ENCODE results near the gene OGG1.

The OGG1 gene

DNA sequence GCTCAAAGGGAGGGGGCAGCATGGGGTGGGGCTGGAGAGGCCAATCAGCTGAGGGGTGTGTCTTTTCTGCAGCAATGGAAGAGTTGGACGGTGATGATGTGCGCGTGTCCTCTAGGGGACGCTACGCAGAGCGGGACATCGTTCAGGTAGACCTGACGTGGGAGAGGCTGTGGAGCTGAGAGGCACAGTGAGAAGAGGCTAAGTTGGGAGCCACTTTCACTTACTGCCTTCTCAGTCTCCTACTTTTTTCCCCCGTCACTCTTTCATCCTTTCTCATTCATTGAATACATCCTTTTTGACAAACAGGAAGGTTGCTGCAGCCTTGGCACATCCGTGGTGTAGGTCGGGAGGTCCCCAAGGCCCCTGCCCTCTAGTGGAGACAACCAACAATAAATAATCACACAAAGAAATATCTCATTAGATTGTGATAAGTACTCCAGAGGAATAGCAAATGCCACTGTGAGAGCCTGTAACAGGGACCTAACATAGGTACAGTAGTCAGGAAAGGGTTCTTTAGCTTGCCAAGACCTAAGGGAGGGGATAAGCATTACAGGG is 22.6 kb upstream of the OGG1 start:
- TF ChIP-seq, protein P1, sequence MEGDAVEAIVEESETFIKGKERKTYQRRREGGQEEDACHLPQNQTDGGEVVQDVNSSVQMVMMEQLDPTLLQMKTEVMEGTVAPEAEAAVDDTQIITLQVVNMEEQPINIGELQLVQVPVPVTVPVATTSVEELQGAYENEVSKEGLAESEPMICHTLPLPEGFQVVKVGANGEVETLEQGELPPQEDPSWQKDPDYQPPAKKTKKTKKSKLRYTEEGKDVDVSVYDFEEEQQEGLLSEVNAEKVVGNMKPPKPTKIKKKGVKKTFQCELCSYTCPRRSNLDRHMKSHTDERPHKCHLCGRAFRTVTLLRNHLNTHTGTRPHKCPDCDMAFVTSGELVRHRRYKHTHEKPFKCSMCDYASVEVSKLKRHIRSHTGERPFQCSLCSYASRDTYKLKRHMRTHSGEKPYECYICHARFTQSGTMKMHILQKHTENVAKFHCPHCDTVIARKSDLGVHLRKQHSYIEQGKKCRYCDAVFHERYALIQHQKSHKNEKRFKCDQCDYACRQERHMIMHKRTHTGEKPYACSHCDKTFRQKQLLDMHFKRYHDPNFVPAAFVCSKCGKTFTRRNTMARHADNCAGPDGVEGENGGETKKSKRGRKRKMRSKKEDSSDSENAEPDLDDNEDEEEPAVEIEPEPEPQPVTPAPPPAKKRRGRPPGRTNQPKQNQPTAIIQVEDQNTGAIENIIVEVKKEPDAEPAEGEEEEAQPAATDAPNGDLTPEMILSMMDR (conservative IDR thresholded peaks at IDR 0.05; ENCODE audit: control insufficient read depth, insufficient read depth, low read depth, low read length) = peak; percentile 28
- no peak overlapping the region for H3K4me3 ChIP-seq (ENCODE audit: control insufficient read depth, low read depth, low read length)
- DNase-seq (ENCODE audit: low read depth) = no peak

GRCh38 chr3:9727743-9728142 is 22.0 kb upstream of the OGG1 start:
- TF ChIP-seq, protein P1 (conservative IDR thresholded peaks at IDR 0.05; ENCODE audit: control insufficient read depth, insufficient read depth, low read depth, low read length) = no peak

DNA sequence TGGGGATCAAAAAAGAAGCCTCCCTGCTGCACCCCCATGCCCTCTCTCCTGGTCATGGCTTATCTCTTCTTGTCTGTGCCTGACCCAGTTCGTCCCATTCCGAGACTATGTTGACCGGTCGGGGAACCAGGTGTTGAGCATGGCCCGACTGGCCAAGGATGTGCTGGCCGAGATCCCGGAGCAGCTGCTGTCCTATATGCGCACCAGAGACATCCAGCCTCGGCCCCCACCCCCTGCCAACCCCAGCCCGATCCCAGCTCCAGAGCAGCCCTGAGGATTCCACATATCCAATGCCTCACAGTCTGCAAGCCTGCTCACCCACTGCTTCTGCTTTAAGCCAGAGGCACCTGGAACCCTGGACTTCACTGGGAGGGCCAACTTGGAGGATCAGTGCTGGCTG is 20.3 kb upstream of the OGG1 start:
- no peak for DNase-seq (ENCODE audit: low read depth)
- TF ChIP-seq, protein P1 (conservative IDR thresholded peaks at IDR 0.05; ENCODE audit: control insufficient read depth, insufficient read depth, low read depth, low read length) = no peak
- H3K4me3 ChIP-seq (ENCODE audit: control insufficient read depth, low read depth, low read length) = no peak overlapping the region

More at GRCh38 chr3:9727743-9728142, 22.0 kb upstream of the OGG1 start:
- no peak overlapping the region for H3K4me3 ChIP-seq (ENCODE audit: control insufficient read depth, low read depth, low read length)
- peak; percentile 56 for DNase-seq (ENCODE audit: low read depth)

DNA sequence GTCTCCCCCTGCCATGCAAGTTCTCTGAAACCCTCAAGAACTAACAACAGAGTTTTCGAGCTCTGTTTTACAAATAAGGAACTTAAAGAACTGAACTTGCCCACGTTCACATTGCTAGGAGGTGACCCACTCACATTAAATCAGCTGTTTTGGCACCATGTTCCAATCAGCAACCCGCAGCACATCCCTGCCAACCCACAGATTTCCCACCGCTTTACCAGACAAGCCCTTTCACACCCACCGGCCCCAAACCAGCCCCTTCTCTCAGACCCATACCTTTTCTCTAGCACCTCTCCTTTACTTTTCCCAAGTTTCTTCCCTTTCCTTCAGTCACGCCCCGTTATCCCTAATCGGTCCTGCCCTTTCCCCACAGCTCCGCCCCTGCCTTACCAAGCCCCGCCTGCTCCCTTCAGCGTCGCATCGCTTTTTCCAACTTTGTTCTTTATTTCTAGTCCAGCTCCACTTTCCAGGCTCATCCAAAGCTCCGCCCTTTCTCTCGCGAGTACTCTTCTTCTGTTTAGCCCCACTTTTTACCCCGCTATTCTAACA is 19.0 kb upstream of the OGG1 start:
- no peak for DNase-seq (ENCODE audit: low read depth)
- TF ChIP-seq, protein P1 (conservative IDR thresholded peaks at IDR 0.05; ENCODE audit: control insufficient read depth, insufficient read depth, low read depth, low read length) = no peak
- H3K4me3 ChIP-seq (ENCODE audit: control insufficient read depth, low read depth, low read length) = peak overlapping the region; percentile 66

GRCh38 chr3:9731206-9732079 is 18.3 kb upstream of the OGG1 start, which contains the start of gene BRPF1:
TSS of gene BRPF1 (plus strand) at chr3:9731735. CDS start at chr3:9734141, 2,406 bp downstream.
- H3K4me3 ChIP-seq (ENCODE audit: control insufficient read depth, low read depth, low read length) = peak within 1 kb of the TSS; percentile 83
- TF ChIP-seq, protein P1 (conservative IDR thresholded peaks at IDR 0.05; ENCODE audit: control insufficient read depth, insufficient read depth, low read depth, low read length) = no peak

DNA sequence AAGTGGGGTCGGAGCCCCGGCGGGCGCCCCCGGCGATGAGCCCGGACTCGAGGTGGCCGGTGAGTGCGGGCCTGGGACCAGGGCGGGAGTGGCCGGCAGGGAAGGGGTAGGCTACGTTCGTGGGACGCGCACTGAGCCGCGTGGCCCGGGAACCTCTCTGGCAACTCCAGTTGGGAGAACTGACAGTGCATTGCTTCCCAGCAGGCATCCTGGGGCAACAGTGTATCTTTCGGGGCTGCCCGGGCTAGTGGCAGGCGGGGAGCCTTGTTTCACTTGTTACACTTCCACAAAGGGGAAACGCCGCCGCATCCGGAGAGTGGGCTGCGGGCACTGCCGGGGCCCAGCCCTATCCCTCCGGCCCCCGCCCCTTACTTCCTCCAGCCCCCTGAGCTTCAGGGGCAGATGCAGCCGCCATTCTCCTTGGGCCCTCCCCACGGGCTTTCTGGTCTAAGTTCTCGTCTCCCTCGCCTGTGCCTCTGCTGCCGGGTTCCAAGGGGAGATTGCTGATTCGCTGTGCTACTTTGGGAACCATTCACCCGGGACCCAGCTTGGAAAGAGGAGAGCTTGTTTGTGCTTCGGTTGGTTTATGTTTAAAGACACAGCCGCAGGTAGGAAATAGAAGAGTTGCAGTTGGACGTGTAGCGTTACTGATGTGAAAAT is 17.5 kb upstream of the OGG1 start:
- TF ChIP-seq, protein P1 (conservative IDR thresholded peaks at IDR 0.05; ENCODE audit: control insufficient read depth, insufficient read depth, low read depth, low read length) = no peak
- H3K4me3 ChIP-seq (ENCODE audit: control insufficient read depth, low read depth, low read length) = peak overlapping the region; percentile 83
- no peak for DNase-seq (ENCODE audit: low read depth)

More at GRCh38 chr3:9731206-9732079, 18.3 kb upstream of the OGG1 start, which contains the start of gene BRPF1:
- DNase-seq (ENCODE audit: low read depth) = peak; percentile 98
